COLO668 (cell line): Measurements from ENCODE around the gene DDHD1.
"Not testable (repeated sequence)": the region's sequence is repeated elsewhere in the genome, so short reads cannot be mapped to it uniquely, and the experiment has no call there.

Experiments used
- DNase-seq: peaks from one replicate; lab custom pipeline; 2025; ENCODE audit not compliant: unreplicated experiment; lab: John Stamatoyannopoulos, UW

Gene DDHD1

GRCh38 chr14:53152887-53153701 lies at the start of gene DDHD1:
Gene DDHD1 (minus strand): TSS chr14:53153323. CDS start chr14:53153098, 225 bp downstream.
- DNase-seq, result peak; percentile 95

GRCh38 chr14:53195949-53196348 lies 42.8 kb upstream of the DDHD1 start:
- DNase-seq, result no peak

DNA sequence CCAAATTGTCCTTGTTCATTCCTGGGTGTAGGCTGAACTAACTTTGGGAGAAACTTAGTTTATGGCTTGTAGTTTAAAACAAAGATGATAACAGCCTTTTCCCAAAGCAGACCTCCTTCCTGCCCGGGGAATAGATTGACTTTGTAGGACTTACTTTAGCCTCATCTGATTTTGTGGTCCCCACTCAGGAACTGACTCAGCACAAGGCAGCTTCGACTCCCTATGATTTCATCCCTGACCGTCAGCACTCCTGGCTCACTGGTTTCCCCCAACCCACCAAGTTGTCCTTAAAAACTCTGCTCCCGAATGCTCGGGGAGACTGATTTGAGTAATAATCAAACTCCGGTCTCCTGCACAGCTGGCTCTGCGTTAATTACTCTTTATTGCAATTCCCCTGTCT lies 40.1 kb upstream of the DDHD1 start:
- DNase-seq, result no peak

DNA sequence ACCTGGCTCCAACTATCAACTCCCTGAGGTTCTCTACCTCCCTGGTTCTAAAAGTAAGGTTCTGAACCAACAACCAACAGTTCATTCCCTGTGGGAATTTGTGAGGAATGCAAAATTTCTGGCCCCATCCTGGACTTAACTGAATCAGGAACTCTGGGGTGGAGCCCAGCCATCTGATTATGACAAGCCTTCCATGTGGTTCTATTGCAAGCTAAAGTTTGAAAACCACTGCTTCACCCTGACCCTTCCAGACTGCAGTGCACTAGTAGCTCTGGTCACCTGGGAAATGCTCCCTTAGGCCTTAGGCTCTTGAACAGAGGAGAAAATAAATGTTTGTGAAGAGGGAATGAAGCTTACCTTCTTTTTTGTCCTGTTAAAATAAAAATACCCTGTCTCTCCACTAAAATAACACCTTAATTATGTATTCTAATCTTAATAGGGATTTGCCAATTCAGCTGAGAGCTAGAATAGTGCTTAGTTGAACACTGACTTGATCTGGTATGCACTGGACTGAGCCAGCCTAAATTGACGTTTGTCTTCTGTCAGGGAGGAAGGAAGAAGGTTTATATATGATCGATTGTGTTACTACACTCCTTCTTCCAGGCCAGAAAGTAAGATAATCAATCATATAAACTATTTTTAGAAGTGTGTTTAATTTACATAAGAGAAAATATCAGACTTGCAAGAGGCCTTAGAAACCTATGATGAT lies 39.1 kb upstream of the DDHD1 start:
- no peak for DNase-seq

GRCh38 chr14:53190938-53191337 lies 37.8 kb upstream of the DDHD1 start:
- DNase-seq, result no peak

GRCh38 chr14:53187921-53188463 lies 34.9 kb upstream of the DDHD1 start:
- DNase-seq, result no peak

DNA sequence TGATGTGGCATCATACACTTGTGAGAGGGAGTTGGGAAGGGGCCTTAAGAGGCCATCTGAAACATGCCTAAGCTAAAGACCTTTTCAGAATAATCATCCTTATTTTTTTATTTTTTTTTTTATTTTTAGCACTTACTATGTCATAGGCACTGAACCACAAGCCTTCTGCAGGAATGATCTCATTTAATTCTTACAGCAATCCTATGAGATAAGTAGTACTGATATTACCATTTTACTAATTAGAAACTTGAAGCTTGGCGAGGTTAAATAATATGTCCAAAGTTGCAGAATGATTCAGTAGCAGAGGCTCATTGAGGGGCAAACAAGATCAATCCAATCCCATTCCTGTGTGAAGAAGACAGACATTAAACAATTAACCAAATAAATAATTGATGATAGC lies 33.4 kb upstream of the DDHD1 start:
- DNase-seq, result no peak

GRCh38 chr14:53183611-53184010 lies 30.5 kb upstream of the DDHD1 start:
- no peak for DNase-seq

DNA sequence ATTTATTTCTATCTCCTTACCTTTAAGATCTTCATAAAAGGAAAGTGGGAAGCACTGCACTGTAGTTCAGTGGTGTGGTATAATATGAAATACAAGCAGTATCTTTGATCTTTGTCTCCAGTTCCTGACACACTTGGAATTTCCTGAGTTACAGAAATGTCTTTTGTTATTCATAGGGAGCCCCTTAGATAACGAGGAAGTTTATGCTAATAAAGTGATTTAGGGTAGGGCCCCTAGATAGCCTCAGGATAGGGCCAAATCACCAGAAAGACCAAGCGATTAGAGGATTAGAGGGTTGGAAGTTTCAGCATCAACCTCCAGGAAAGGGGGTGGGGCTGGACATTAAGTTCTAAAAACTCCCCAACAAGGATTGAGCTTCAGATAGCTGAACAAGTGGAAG lies 29.9 kb upstream of the DDHD1 start:
- no peak for DNase-seq

DNA sequence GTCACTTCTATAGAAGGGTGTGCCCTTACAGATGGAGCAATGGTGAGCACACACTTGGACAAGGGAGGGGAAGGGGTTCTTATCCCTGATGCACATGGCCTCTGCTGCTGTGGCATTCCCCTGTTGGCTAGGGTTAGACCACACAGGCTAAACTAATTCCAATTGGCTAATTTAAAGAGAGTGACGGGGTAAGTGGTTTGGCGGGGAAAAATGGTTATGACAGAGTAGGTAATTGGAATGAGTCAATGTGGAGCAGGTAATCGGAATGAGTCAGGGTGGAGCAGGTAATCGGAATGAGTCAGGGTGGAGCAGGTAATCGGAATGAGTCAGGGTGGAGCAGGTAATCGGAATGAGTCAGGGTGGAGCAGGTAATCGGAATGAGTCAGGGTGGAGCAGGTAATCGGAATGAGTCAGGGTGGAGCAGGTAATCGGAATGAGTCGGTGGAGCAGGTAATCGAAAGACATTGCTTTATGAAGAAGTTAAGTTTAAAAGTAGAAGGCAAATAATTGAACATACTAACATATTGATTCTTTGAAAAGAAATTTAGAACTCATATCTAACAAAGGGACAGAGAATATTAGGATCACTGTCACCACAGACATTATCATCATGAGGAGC lies 28.4 kb upstream of the DDHD1 start:
- not testable (repeated sequence) for DNase-seq

GRCh38 chr14:53180272-53181221 lies 27.4 kb upstream of the DDHD1 start:
- no peak for DNase-seq

DNA sequence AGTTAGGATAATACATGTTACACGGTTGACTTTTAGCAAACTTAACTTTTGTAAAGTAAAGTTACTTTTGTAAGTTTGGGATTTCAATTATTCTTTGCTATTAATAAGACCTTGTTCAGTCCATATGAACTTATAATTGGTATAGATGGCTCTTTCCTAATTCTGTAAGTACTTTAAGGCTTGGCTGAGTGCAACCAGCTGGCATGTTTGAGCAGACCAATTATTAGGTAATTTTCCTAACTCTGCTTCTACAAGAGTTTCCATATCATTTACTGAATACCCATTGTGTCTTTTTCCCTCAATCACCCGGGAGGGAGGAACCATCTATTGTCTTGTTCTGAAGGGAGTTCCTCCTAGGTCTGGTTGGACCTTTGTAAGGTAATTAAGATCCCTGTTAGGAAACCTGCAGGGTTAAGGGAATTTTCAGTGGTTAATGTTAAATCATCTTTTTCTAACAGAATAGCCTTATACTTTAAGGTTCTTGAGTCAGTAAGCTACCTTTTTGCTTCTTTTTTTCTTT lies 26.4 kb upstream of the DDHD1 start:
- DNase-seq, result not testable (repeated sequence)

- DNase-seq, result no peak
These were observed 22.3 kb upstream of the DDHD1 start for GRCh38 chr14:53175375-53175774.

- no peak for DNase-seq
These were observed 21.8 kb upstream of the DDHD1 start for GRCh38 chr14:53174918-53175317.

GRCh38 chr14:53168786-53169185 lies 15.7 kb upstream of the DDHD1 start:
- no peak for DNase-seq

GRCh38 chr14:53167602-53168328 lies 14.6 kb upstream of the DDHD1 start:
- DNase-seq, result no peak

DNA sequence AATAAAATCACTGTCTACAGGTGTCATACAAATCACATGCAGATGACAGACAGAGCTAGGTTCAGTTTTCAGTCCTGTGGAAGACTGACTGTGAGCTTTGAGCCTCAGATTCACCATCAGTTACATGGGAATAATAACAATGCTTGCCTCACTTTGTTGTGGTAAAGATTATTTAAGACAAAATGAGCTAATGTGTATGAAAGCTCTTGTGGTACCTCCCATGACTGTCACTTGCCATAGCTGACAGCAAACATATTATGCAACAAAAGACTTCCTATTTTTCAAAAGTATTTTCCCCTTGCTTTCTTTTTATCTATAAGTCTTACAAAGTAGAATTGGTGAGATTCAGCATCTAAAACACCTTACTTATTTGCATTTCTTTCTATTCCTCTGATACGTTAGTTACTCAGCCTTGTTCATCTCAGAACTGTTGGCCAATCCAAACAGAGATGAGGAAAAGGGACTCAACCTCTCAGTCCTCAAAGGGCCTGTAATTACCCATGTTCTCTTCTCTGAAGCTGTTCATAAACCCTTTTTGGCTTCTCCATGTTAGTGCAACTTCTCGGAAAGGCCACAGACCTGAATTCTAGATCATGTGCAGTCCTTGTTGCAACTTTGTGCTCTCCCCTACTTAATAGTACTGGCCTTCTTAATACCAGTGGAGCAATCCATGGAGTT lies 8.8 kb upstream of the DDHD1 start:
- no peak for DNase-seq

- peak; percentile 86 for DNase-seq
These were observed 3.1 kb upstream of the DDHD1 start for GRCh38 chr14:53156238-53156637.

GRCh38 chr14:53153702-53154112 lies 584 bp upstream of the DDHD1 start:
- no peak for DNase-seq
